ENCODE measurements around the gene CNOT8. TPM values are rescaled to one million over a fixed set of nuclear protein-coding genes. Genes with fewer than 3 reads are reported as not detected.

Gene CNOT8
- total and polyA plus RNA-seq, 2 of the 4 experiments (the other 2 are of a cell fraction) = 41.4 to 49.1 TPM

GRCh38 chr5:154893381-154893780 is 35.0 kb downstream of the CNOT8 start:
- no CpG with 5 or more reads among the region's 5 CpGs for WGBS, 2 experiments (ENCODE audit: extremely low coverage in 2 of 2, insufficient read length in 1 of 2)
- no peak for ATAC-seq (ENCODE audit: low read depth)
- H4K20me1 ChIP-seq (ENCODE audit: insufficient read depth, low read length) = no peaks in the 10 kb centered on the region

More at GRCh38 chr5:154893381-154893780, 35.0 kb downstream of the CNOT8 start:
- H3K36me3 ChIP-seq (ENCODE audit: control insufficient read depth, insufficient read depth, low read length) = peaks cover 46% of the 10 kb centered on the region
- no peak overlapping the region for H2AFZ ChIP-seq (replicated peaks; ENCODE audit: low read length, poor library complexity)
- no peak overlapping the region for H2AK5ac ChIP-seq (ENCODE audit: low read depth, low read length)
- H3K79me1 ChIP-seq (ENCODE audit: low read depth in 1 of 2, low read length in 2 of 2) = no peaks in the 10 kb centered on the region
- DNase-seq = no peak
- H2BK20ac ChIP-seq (ENCODE audit: low read depth, low read length) = no peak overlapping the region
- H3K4me2 ChIP-seq (ENCODE audit: low read depth, low read length) = no peak overlapping the region
- no peak overlapping the region for H3K4me3 ChIP-seq (ENCODE audit: insufficient read depth, low read depth, low read length)
- no peaks in the 10 kb centered on the region for H3K9me3 ChIP-seq (ENCODE audit: control insufficient read depth, insufficient read depth, low read length)
- H3K4me1 ChIP-seq (ENCODE audit: control insufficient read depth, insufficient read depth, low read length) = no peaks in the 10 kb centered on the region
- no peak for TF ChIP-seq MXI1 (IDR thresholded peaks at IDR 0.05; ENCODE audit: borderline replicate concordance, low read depth, low read length)
- no peak for TF ChIP-seq SMC3 (IDR thresholded peaks at IDR 0.05; ENCODE audit: low read depth, low read length)
- dilution Hi-C loops (cut with HindIII; ENCODE audit: low sequenced_read_pairs, unreplicated experiment) (no loop called here), in situ Hi-C loops (cut with MboI; ENCODE audit: low sequenced_read_pairs) (no loop called here), intact Hi-C loops (cut with micrococcal nuclease) (no loop called here)
- no peak overlapping the region for H3K9ac ChIP-seq (ENCODE audit: low read depth, low read length)
- H3K56ac ChIP-seq (ENCODE audit: extremely low read depth, insufficient read depth, low read length) = no peak overlapping the region
- no TSS peak for BruUV-seq (replicated peaks)
- H3K27ac ChIP-seq (ENCODE audit: insufficient read depth, low read length) = no peak overlapping the region
- POLR2A ChIA-PET (ENCODE audit: unreplicated experiment) = no interaction called here
- no peak overlapping the region for H2BK15ac ChIP-seq (ENCODE audit: low read depth, low read length)
- H3K14ac ChIP-seq (replicated peaks; ENCODE audit: low read depth, low read length) = no peak overlapping the region
- no peak overlapping the region for H2AK9ac ChIP-seq (replicated peaks; ENCODE audit: low read depth, low read length, poor library complexity)
- no peak overlapping the region for H3K23ac ChIP-seq (ENCODE audit: low read depth, low read length)
- no peak overlapping the region for H4K5ac ChIP-seq (ENCODE audit: low read depth, low read length)
- no peaks in the 10 kb centered on the region; the same call in 1 of the 2 replicates for H3K9me1 ChIP-seq (ENCODE audit: insufficient read depth, low read length)
- no peak overlapping the region for H4K91ac ChIP-seq (ENCODE audit: insufficient read depth, low read depth, low read length)
- H3K18ac ChIP-seq (ENCODE audit: low read depth, low read length) = no peak overlapping the region
- no peak overlapping the region for H2BK5ac ChIP-seq (ENCODE audit: low read depth, low read length, poor library complexity, severe bottlenecking)
- H3K4ac ChIP-seq (ENCODE audit: low read depth, low read length) = no peak overlapping the region
- no peaks in the 10 kb centered on the region for H3K27me3 ChIP-seq (ENCODE audit: control insufficient read depth, insufficient read depth, low read length)
- CTCF ChIA-PET = no interaction called here
- no peak overlapping the region for H2BK120ac ChIP-seq (ENCODE audit: low read depth, low read length)
- no peak overlapping the region for H4K8ac ChIP-seq (ENCODE audit: low read depth in 2 of 2, low read length in 2 of 2)

Data from IMR-90 (cell line).